HepG2 (cell line): ENCODE measurements around the gene CLEC19A.

ENCODE experiments used
- HOXA7 ChIP-seq: sonication (generic); formaldehyde crosslinking; IDR thresholded peaks from 2 replicates; pipeline ENCODE4 v1.8.1; 2022; ENCODE audit warnings: mild to moderate bottlenecking, missing genetic modification reagents, moderate library complexity
- MXI1 ChIP-seq: IDR thresholded peaks from 3 replicates; pipeline ENCODE4 v1.6.1; 2012; ENCODE audit warnings: low read depth, low read length, inconsistent platforms, borderline replicate concordance
- ZBTB3 ChIP-seq: sonication (generic); formaldehyde crosslinking; IDR thresholded peaks from 2 replicates; pipeline ENCODE4 v1.4.0; 2020; ENCODE audit warnings: low read depth, mild to moderate bottlenecking, moderate library complexity, missing genetic modification reagents, borderline replicate concordance
- ZNF614 ChIP-seq: IDR thresholded peaks from 2 replicates; pipeline ENCODE4 v1.6.1; 2018; ENCODE audit warnings: missing biosample characterization, missing genetic modification reagents, inconsistent platforms, borderline replicate concordance
- TF ChIP-seq, protein P1 (sequence below): sonication (generic); formaldehyde crosslinking; IDR thresholded peaks from 2 replicates; pipeline ENCODE4 v1.8.0; 2022; ENCODE audit warnings: mild to moderate bottlenecking, missing genetic modification reagents; ENCODE audit not compliant: insufficient replicate concordance
- TF ChIP-seq, protein P2 (sequence below): sonication (generic); formaldehyde crosslinking; IDR thresholded peaks from 2 replicates; pipeline ENCODE4 v1.5.0; 2020; ENCODE audit warnings: mild to moderate bottlenecking, missing genetic modification reagents, moderate library complexity

GRCh38 chr16:19282101-19282500, 3.4 kb upstream of the CLEC19A start:
- TF ChIP-seq, protein P1, sequence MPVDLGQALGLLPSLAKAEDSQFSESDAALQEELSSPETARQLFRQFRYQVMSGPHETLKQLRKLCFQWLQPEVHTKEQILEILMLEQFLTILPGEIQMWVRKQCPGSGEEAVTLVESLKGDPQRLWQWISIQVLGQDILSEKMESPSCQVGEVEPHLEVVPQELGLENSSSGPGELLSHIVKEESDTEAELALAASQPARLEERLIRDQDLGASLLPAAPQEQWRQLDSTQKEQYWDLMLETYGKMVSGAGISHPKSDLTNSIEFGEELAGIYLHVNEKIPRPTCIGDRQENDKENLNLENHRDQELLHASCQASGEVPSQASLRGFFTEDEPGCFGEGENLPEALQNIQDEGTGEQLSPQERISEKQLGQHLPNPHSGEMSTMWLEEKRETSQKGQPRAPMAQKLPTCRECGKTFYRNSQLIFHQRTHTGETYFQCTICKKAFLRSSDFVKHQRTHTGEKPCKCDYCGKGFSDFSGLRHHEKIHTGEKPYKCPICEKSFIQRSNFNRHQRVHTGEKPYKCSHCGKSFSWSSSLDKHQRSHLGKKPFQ (CRISPR knock-in tag): no peak
- TF ChIP-seq MXI1 (no peak), ZNF614 (CRISPR knock-in tag) (no peak), HOXA7 (CRISPR knock-in tag) (no peak), ZBTB3 (CRISPR knock-in tag) (no peak)
- TF ChIP-seq, protein P2, sequence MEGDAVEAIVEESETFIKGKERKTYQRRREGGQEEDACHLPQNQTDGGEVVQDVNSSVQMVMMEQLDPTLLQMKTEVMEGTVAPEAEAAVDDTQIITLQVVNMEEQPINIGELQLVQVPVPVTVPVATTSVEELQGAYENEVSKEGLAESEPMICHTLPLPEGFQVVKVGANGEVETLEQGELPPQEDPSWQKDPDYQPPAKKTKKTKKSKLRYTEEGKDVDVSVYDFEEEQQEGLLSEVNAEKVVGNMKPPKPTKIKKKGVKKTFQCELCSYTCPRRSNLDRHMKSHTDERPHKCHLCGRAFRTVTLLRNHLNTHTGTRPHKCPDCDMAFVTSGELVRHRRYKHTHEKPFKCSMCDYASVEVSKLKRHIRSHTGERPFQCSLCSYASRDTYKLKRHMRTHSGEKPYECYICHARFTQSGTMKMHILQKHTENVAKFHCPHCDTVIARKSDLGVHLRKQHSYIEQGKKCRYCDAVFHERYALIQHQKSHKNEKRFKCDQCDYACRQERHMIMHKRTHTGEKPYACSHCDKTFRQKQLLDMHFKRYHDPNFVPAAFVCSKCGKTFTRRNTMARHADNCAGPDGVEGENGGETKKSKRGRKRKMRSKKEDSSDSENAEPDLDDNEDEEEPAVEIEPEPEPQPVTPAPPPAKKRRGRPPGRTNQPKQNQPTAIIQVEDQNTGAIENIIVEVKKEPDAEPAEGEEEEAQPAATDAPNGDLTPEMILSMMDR (CRISPR knock-in tag): no peak
